Medulla oblongata (tissue), 1 donor: Measurements from ENCODE around the gene BACE1.
A peak's percentile ranks its signal among the peaks of the same experiment; 100 is the strongest.

Source experiments
- DNase-seq: peaks from one replicate; pipeline ENCODE4 v3.0.0-alpha.2; 2015; ENCODE audit errors: extremely low spot score

The BACE1 gene

GRCh38 chr11:117309310-117309709 is 6.7 kb downstream of the BACE1 start:
- no peak for DNase-seq

- no peak for DNase-seq
These were observed 10.9 kb downstream of the BACE1 start for GRCh38 chr11:117305145-117305544.

- no peak for DNase-seq
These were observed 12.3 kb downstream of the BACE1 start for GRCh38 chr11:117303646-117304315.

- no peak for DNase-seq
These were observed 13.0 kb downstream of the BACE1 start for GRCh38 chr11:117303101-117303500.

- DNase-seq, result no peak
These were observed 13.8 kb downstream of the BACE1 start for GRCh38 chr11:117302228-117302627.

- no peak for DNase-seq
These were observed 15.3 kb downstream of the BACE1 start for GRCh38 chr11:117300773-117301172.

GRCh38 chr11:117300283-117300663 is 15.8 kb downstream of the BACE1 start:
- DNase-seq, result peak; percentile 62

GRCh38 chr11:117299351-117300282 is 16.4 kb downstream of the BACE1 start:
- DNase-seq, result no peak

- DNase-seq, result no peak
These were observed 17.9 kb downstream of the BACE1 start for GRCh38 chr11:117298195-117298594.

GRCh38 chr11:117296881-117297280 is 19.2 kb downstream of the BACE1 start:
- no peak for DNase-seq

GRCh38 chr11:117295438-117296137 is 20.5 kb downstream of the BACE1 start:
- DNase-seq, result peak; percentile 90

GRCh38 chr11:117292616-117293015 is 23.4 kb downstream of the BACE1 start:
- DNase-seq, result no peak

GRCh38 chr11:117290809-117291396 is 25.2 kb downstream of the BACE1 start, which contains the start of gene BACE1-AS:
Gene BACE1-AS (plus strand): TSS chr11:117291346.
- DNase-seq, result no peak

GRCh38 chr11:117289795-117290194 is 26.3 kb downstream of the BACE1 start:
- no peak for DNase-seq

- DNase-seq, result no peak
These were observed 28.4 kb downstream of the BACE1 start for GRCh38 chr11:117287668-117288067.

GRCh38 chr11:117286588-117286987 is 29.5 kb downstream of the BACE1 start:
- no peak for DNase-seq

- no peak for DNase-seq
These were observed 32.0 kb downstream of the BACE1 start for GRCh38 chr11:117284053-117284452.

- DNase-seq, result no peak
These were observed 33.1 kb downstream of the BACE1 start for GRCh38 chr11:117282956-117283355.

- DNase-seq, result no peak
These were observed 34.2 kb downstream of the BACE1 start for GRCh38 chr11:117281869-117282268.

GRCh38 chr11:117281159-117281558 is 34.9 kb downstream of the BACE1 start:
- no peak for DNase-seq

- no peak for DNase-seq
These were observed 36.2 kb downstream of the BACE1 start for GRCh38 chr11:117279711-117280376.
